HS-5 (cell line): Measurements from ENCODE around the gene SIGMAR1.

Source experiments
- DNase-seq: peaks from one replicate; pipeline ENCODE4 v3.0.0-alpha.2; 2012; ENCODE audit warnings: low read depth

The SIGMAR1 gene

DNA sequence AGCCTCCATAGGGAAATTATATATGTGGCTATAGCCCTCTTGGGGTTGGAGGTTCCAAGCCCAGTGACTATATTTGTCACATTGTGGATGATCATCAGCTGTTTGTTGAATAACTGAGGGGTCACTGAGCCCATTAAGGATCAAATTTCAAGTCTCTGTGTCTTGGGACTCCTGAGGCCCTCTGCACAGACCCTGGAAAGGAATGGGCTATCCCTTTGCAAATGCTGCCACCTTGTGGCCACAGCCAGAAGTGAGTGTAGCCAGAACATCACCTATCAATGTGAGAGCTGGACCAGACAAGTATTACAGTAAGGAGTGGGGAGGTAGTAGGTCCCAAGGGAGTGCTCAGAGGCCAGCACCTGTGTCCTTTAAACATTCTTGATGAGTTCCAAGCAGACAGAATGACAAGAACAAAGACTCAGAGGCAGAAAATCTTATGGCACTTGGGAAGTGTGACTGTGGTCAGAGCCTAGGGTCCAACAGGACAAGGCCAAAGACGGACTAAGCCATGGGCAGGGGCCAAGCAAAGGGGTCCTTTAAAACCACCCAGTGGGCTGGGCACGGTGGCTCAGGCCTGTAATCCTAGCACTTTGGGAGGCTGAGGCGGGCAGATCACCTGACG is 33.9 kb downstream of the SIGMAR1 start:
- no peak for DNase-seq

DNA sequence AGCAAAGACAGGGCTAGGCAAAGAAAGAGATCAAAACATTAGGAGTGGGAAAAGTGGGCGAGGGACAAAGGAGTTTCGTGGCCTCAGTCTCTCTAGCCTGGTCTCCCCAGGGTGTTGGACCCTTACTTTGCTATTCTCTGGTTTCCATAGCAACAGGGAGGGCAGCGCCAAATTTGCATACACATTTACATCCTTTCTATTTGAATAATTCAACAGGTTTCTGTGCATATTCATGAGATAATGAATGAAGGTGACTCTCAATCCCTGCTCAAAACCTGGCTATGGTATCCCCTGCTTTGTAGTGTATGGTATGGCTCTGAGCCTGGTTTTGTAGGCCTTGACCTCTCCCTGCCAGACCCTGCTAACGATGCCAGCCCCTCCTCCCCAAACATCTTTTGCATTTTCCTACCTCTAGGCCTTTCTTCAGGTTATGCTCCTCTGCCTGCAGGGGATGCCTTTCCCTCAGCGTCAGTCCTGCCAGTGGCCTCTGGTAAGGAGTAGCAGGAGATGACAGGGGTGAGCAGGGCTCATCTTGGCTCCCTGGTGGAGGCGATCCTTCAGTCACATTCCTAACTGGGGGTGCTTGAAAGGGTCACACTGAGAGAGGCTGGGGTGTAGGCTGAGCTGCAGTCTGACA is 35.5 kb downstream of the SIGMAR1 start:
- DNase-seq, result no peak

DNA sequence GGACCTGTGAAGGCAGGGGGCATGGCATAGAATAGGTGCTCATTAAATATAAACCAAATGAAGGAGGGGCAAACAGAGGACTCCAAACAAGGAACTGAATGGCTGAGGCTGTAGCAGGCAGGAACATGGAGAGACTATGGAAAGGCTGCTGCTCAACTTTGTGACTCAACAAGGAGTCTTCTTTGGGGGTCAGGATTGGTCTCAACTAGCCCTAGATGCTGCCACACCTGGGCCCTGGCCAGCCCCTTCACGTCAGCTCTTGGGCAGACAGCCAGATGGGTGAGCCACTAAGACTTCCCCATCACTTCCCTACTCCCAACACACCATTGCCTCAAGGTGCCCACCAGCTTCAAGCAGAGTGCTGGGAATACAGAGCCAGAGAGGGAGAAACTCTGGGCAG is 36.7 kb downstream of the SIGMAR1 start:
- no peak for DNase-seq

DNA sequence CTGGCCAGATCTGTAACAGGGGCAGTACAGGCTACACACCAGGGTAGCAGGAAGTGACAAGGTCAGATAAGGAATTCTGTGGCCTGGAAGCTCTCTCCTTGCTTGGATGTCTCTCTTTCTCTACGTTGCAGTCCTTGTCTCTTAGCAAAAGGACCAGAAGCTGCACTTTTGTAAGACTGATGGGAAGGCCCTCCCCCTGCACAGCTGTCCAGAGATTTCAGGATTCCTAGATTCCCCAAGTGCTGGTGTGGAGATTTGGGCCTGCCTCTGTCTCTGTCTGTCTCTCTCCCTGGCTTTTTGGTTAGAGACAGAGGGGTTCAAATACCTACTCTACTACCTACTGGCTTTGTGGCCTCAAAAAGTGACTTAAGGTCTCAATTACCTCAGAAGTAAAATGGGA is 38.0 kb downstream of the SIGMAR1 start:
- no peak for DNase-seq

DNA sequence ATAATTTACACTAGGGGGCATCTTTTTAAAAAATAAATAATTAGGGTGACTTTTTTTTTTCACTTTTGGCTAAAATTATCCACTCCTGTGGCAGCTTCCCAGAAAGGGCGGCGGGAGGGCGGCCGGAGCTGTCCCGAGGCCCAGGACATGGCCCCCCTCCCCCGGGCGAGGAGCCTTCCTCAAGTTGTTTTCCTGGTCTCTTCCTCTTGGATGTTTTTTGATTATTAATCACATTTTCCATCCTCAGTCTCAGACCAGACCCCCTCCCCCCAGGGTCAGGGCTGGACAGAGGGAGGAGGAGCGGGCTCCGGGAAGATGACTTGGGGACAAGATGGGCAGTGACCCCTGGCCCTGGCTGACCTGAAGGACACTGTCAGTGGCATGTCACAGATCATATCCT is 43.4 kb downstream of the SIGMAR1 start:
- no peak for DNase-seq

DNA sequence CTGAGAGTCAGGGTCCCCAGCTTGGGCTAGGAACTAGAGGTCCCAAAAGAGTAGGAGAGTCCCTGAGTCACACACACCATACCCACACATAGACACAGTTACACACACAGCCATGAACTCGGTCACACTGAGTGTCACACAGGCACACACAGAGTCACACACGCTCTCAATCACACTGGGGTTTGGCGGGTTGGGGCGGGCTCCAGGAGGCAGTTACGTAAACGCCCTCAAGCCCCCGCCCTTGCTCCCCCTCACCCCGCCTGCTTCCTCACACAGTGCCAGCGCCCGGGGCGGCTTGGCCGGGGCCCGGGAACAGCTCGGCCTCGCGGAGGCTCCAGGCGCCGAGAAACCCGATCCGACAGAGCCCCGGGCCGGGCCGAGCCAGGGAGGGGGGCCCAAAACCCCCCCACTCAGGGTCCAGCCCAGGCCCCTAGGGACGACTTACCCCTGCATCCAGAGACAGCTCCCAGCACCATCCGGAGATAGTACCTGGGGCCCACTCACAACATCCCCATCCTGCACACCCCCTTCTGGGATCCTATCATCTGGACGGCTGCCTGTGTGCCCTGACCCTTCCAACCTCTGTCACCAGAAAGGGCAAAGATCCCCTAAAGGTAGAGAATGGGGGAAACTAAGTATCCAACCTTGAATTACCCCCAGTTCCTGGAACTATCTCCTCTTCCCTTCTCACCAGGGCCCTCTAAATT is 44.5 kb downstream of the SIGMAR1 start:
- DNase-seq, result no peak

DNA sequence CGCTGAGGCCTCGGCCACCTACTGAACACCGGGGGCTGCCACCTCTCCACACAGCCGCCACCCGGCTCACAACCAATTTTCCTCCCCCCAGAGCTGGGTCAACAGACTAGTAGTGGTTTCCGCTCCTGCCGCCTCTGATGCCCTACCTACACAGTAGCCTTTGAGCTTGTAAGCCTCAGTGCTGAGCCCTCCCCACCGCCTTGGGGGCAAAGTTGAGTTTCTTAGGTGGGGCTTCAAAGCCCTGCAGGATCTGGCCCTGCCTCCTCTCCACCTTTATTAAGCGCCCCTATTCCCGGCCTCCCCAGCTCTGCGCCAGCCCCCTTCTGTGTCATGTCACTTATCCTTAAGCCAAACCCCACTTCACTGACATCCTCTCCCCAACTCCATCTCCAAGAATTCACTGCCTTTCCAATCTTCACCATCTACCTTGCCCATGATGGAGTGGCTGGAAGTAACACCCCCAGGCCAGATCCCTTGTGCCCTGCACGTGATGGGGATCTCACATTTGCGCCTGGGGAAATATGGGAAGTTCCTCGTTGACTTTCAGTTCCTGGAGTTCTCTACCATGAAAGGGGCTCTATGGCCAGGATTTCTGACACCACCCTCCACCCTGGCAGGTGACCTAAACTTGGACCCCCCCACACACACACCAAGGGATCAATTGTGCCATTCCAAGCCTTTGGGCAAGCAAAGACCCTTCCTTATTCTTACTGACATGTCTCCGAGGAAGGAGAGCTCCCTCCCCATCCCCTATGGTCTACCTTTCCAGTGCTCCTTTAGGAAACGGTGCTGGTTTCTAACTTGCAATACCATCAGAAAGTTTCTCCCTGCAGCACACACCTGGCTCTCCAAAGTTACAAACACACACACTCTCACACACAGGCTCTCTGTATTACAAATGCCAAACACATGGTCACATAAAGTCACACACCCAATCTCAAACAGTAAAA is 45.4 kb downstream of the SIGMAR1 start:
- no peak for DNase-seq

DNA sequence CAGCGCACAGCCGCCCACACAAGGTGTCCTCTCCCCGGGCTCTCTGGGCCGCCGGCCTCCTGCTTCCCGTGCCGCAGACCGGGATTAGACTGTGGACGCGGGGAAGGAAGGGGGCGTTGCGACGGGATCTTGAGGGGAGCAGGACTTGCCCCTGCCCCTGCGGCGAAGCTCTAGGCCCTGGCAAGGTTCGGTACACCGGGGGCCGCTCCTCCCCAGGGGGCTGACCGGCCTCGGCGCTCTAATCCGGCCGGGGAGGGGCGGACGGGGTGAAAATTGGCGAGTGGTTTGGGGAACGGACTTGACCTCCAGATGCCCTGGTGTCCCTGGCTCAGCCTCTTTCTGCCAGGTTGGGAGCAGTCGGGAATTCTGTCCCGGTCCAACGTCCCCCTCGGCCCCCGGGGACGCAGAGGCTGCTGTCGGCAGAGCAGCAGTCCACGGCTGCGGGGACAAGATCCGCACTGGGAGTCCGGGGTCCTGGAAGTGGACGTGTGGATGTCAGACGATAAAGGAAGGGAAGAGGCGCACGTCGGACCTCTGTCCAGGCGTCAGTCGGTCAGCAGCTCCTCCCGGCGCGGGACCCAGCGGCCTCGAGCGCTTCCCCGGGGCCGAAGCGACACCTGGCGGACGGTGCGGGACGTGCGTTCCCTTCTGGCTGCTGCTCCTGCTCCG is 46.2 kb downstream of the SIGMAR1 start:
- DNase-seq, result no peak

DNA sequence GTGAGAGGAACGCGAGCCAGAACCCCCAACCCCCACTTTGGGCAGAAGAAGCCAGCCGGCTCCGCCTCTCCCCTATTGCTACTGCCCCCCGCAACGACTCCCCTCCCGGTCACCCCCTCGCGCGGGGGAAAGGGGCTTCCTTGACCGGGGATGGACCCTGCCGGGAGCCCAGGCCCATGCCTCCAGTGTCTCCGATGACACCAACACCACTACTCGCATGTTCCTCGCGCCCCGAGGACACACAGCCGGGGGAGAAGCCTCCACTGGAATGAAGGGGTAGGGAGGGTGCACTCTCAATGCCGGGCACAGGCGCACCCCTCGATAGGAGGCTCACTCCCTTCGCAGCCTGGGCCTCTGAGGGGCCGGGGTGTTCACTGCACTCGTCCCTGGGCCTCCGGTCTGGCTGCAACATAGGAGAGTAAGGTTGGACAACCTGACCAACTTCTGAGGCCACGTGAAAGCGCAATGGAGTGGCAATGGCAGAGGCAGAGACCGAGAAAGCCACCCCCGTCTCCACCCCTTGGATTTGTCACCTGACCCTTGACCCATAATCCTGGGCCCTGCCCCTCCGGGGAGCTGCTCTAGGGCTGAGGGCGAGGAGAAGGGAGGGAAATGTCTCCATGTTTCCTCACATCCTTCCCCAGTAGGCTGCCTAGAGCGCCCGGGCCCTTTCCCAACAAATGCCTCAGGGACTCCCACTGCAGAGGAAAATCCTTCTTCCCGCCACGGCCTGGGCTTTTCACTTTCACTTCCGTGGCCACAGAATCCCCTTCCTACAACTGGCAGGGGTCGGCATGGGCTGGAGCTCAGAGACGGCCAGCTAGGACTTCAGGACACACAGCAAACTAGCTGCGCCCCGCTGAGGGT is 47.0 kb downstream of the SIGMAR1 start:
- no peak for DNase-seq

DNA sequence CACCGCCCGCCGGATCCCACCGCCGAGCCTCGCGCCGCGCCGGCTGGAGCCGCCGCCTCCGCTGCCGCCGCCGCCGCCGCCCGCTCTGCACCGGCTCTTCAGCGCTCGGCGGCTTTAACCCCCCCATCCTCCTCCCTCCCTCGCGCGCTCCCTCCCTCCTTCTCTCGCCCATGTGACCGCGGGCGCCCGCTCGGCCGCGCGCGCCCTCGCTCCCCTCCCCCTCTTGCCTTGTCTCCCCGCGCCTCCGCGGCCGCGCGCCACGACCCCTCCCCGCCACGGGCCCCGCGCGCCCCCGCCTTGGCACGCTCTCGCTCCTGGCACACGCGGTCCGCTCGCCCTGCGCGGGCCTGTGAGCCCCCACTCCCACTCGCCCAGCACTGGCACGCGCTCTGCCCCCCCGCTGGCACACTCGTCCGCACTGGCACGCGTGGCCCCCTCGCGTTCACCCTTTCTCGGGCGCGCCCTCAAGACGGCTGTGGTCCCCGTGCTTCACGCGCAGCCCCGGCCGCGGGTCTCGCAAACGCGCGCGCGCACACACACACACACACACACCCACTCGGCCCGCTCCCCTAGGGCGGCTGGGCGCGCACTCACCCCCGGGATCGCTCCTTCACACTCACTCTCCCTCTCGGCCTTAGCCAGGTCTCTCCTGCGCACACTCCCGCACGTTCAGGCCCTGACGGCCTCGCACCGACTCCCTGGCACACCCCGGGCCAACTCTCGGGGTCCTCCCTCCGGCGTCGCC is 47.8 kb downstream of the SIGMAR1 start, which contains the start of gene CNTFR:
Gene CNTFR, minus strand, starts transcription at position 89 of the 745 bp plus-strand sequence. CDS start 20,743 bp downstream, outside the sequence.
- DNase-seq, result no peak

DNA sequence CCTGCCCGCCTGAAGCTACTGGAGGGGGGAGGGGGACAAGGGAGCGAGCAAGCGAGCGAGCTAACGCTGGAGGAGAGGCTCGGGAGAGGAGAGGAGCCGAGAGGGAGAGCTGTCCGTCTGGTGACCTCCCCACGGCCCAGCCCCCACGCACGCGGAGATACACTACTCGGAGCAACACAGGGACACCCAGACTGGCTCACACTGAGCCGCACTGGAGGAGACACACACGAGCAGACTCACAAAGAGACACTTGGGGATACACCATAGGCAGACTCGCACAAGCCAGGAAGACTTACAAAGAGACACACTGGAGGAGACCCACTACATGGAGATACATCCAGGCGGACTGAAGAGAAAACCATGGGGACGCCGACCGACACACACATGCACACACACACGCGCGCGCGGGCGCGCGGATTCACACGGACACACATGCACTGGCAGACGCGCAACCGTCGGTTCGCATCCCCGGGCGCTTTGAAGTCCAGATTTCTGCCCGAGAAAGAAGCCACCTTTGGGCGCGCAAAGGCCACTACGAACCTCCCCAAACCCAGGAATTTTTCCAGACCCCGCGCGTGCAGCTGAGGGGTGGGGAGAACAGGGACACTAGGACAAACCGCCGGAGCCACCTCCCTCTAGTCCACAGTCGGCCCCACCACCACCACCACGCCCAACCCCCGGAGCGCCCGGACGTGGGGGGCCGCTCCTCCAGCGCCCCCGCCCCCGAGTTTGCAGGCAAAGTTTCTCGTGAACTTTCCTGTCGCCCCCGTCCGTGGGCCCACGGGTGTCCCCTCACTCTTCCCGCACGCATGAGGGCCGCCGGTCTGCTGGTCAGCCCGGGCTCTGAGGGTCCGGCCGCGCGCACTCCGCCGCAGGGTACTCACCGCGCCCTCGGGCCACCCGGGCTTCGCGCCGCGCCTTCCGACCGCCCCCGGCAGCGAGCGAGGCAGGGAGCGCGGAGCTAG is 48.6 kb downstream of the SIGMAR1 start:
- no peak for DNase-seq

DNA sequence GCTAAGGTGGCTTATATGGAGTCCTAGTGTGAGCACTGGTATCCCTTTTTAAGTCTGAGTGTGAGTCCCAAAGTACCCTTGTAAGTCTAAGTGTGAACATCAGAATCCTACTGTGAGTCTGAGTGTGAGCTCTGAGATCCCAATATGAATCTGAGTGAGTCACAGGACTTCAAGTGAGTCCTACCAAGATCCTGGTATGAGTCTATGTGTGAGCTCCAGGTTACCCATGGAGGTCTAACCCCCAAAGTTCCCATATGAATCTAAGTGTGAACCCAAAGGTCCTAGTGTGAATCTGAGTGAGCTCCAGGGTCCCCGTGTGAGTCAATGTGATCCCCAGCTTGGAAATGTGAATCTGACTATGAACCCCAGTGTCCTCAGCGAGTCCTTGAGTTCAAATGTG is 50.3 kb downstream of the SIGMAR1 start:
- DNase-seq, result no peak

DNA sequence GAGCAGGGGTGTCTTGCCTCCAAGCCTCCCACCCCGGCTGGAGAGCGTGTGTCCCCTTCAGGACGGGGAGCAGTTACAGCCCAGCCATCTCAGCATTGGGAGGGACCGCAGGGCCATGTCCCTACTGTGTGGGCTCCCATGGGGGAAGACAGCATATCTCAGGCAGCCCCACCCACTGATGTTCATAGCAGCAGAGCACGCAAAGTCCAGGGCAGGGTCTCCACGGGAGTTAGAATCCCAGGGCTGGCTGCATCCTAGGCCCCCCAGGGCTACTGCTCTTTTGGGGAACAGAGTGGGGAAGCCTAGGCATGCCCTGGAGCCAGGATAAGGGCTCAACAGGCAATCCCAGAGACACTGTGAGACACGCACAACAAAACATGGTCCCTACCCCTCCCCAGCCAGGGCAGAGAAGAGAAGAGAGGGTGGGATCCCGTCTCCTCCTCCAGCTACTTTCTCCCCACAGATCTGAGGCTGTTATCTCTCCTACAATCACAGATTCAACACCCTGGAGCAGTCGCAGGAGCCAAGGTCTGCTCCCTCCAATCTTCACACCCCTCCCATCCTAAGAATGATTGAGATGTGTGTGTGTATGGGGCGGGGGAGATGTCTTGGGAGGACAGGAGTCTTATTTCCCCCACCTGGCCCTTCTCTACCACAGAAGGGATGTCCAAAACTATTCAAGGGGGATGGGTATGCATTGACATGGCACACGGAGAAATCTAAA is 51.5 kb downstream of the SIGMAR1 start:
- no peak for DNase-seq

DNA sequence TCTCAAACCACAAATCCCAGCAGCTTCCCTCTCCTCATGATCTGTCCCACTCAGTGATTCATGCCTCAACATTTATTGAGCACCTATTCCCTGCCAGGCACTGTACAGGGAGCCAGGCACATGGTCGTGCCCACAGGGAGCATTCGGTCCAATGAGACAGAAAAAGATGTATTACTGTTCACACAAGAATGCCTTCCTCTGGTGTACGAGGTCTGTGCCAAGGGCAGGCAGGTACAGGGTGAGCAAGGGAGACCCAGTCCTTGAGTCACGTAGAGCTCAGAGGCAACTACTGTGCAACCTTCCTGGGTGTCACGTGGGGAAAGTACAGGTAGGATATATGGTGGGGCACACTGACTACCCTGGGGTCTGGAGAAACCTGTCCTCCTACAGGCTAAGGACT is 52.6 kb downstream of the SIGMAR1 start:
- no peak for DNase-seq
